ENCODE measurements around the gene SPRED3. TPM values are rescaled to one million over a fixed set of nuclear protein-coding genes. Genes with fewer than 3 reads are reported as not detected.

SPRED3 gene
- total RNA-seq, 1 experiment from 2014 or later, result 5.4 TPM

GRCh38 chr19:38441657-38442348, 53.3 kb downstream of the SPRED3 start:
- H3K9me3 Mint-ChIP-seq (ENCODE audit: low read depth, unreplicated experiment), result no peaks in the 10 kb centered on the region
- no TSS peak for BruUV-seq (replicated peaks)
- TF ChIP-seq CTCF (IDR thresholded peaks at IDR 0.05; ENCODE audit: unreplicated experiment), result no peak
- H3K27ac Mint-ChIP-seq (ENCODE audit: unreplicated experiment), result no peak overlapping the region
- intact Hi-C loops (cut with micrococcal nuclease; ENCODE audit: unreplicated experiment), result no loop called here
- no peak for DNase-seq
- CTCF ChIA-PET, result no interaction called here
- no peak overlapping the region for H3K4me3 Mint-ChIP-seq (ENCODE audit: low read depth, unreplicated experiment)
- no peaks in the 10 kb centered on the region for H3K4me1 Mint-ChIP-seq (ENCODE audit: low read depth, unreplicated experiment)
- peaks cover 84% of the 10 kb centered on the region for H3K27me3 Mint-ChIP-seq (ENCODE audit: unreplicated experiment)
- no peaks in the 10 kb centered on the region for H3K36me3 Mint-ChIP-seq (ENCODE audit: insufficient read depth, unreplicated experiment)

GRCh38 chr19:38442736-38443135, 54.2 kb downstream of the SPRED3 start:
- TF ChIP-seq CTCF (IDR thresholded peaks at IDR 0.05; ENCODE audit: unreplicated experiment), result no peak
- Mint-ChIP-seq H3K36me3 (ENCODE audit: insufficient read depth, unreplicated experiment) (no peaks in the 10 kb centered on the region), H3K27ac (ENCODE audit: unreplicated experiment) (no peak overlapping the region), H3K4me3 (ENCODE audit: low read depth, unreplicated experiment) (no peak overlapping the region), H3K27me3 (ENCODE audit: unreplicated experiment) (peaks cover 80% of the 10 kb centered on the region), H3K9me3 (ENCODE audit: low read depth, unreplicated experiment) (no peaks in the 10 kb centered on the region), H3K4me1 (ENCODE audit: low read depth, unreplicated experiment) (no peaks in the 10 kb centered on the region)
- no peak for DNase-seq
- no TSS peak for BruUV-seq (replicated peaks)
- CTCF ChIA-PET, result interaction anchor here (1.1 kb wide), 1 partner anchor 40 kb away, joined by 3 read pairs; the partner anchor contains the start of gene FAM98C
- intact Hi-C loops (cut with micrococcal nuclease; ENCODE audit: unreplicated experiment), result no loop called here

- BruUV-seq (replicated peaks), result no TSS peak
- no peak for TF ChIP-seq CTCF (IDR thresholded peaks at IDR 0.05; ENCODE audit: unreplicated experiment)
- Mint-ChIP-seq H3K27me3 (ENCODE audit: unreplicated experiment) (peaks cover 80% of the 10 kb centered on the region), H3K36me3 (ENCODE audit: insufficient read depth, unreplicated experiment) (no peaks in the 10 kb centered on the region), H3K9me3 (ENCODE audit: low read depth, unreplicated experiment) (no peaks in the 10 kb centered on the region), H3K4me3 (ENCODE audit: low read depth, unreplicated experiment) (no peak overlapping the region), H3K27ac (ENCODE audit: unreplicated experiment) (no peak overlapping the region), H3K4me1 (ENCODE audit: low read depth, unreplicated experiment) (no peaks in the 10 kb centered on the region)
- intact Hi-C loops (cut with micrococcal nuclease; ENCODE audit: unreplicated experiment), result no loop called here
- CTCF ChIA-PET, result interaction anchor here (1.1 kb wide), 1 partner anchor 41 kb away, joined by 3 read pairs; the partner anchor contains the start of gene FAM98C
- no peak for DNase-seq
These were observed 55.0 kb downstream of the SPRED3 start for GRCh38 chr19:38443458-38443999.

GRCh38 chr19:38444026-38444425, 55.5 kb downstream of the SPRED3 start:
- no peak overlapping the region for H3K27ac Mint-ChIP-seq (ENCODE audit: unreplicated experiment)
- intact Hi-C loops (cut with micrococcal nuclease; ENCODE audit: unreplicated experiment), result no loop called here
- BruUV-seq (replicated peaks), result no TSS peak
- H3K4me3 Mint-ChIP-seq (ENCODE audit: low read depth, unreplicated experiment), result no peak overlapping the region
- H3K4me1 Mint-ChIP-seq (ENCODE audit: low read depth, unreplicated experiment), result no peaks in the 10 kb centered on the region
- no peak for DNase-seq
- TF ChIP-seq CTCF (IDR thresholded peaks at IDR 0.05; ENCODE audit: unreplicated experiment), result no peak
- no peaks in the 10 kb centered on the region for H3K36me3 Mint-ChIP-seq (ENCODE audit: insufficient read depth, unreplicated experiment)
- H3K27me3 Mint-ChIP-seq (ENCODE audit: unreplicated experiment), result peaks cover 83% of the 10 kb centered on the region
- CTCF ChIA-PET, result interaction anchor here (1.1 kb wide), 1 partner anchor 41 kb away, joined by 3 read pairs; the partner anchor contains the start of gene FAM98C
- H3K9me3 Mint-ChIP-seq (ENCODE audit: low read depth, unreplicated experiment), result no peaks in the 10 kb centered on the region

All from Calu3 (cell line).